Posterior vena cava (tissue), 2 donors: ENCODE measurements around the gene KLF1. TPM values are rescaled to one million over a fixed set of nuclear protein-coding genes. Genes with fewer than 3 reads are reported as not detected.
A peak's percentile ranks its signal among the peaks of the same experiment; 100 is the strongest.
"Not testable (repeated sequence)": the region's sequence is repeated elsewhere in the genome, so short reads cannot be mapped to it uniquely, and the experiment has no call there.

Experiments
- DNase-seq: peaks from one replicate; pipeline ENCODE4 v3.0.0-alpha.2; 2020; ENCODE audit warnings: low spot score
- intact Hi-C, 2 donors: fragments of 100-400 bp; cut with DNase I; formaldehyde crosslinking; loops; one replicate each; pipeline versions ENCODE4 v1.14.1 to v1.14.2; 2022 to 2023
- long read RNA-seq, 2 donors: library from polyadenylated mRNA; unstranded; transcript quantifications; one replicate each; pipeline ENCODE4 v2.0.0, GENCODE V29; 2020 to 2021
- total RNA-seq, 2 donors: library from RNA; stranded (reverse); fragmentation: NEBNext Ultra II Directional; extraction: Animal tissue kit (Norgen Biotek cat#: 25700); gene quantifications; one replicate each; pipeline ENCODE4 v1.2.1, GENCODE V29; 2021
- donor health status: DM: yes; HTN: yes; CAD: no.
- donor health status: DM: yes; HTN: yes; CAD: no.

Gene KLF1
- under 1 TPM in 1 of 2 donors, not detected in 1; 0.33 TPM for total RNA-seq
- long read RNA-seq, donor 1: 0 reads
- long read RNA-seq, donor 2, partial matches to known transcripts: 0 of 3 reads
- long read RNA-seq, donor 2, other reads (novel, unspliced or antisense): 0 of 3 reads

- DNase-seq: no peak
- intact Hi-C loops: no loop called here
These were observed at the start of gene KLF1 for GRCh38 chr19:12886969-12887747. TSS of gene KLF1 (minus strand) at chr19:12887201. CDS start at chr19:12887140, 61 bp downstream.

- no peak for DNase-seq
- intact Hi-C loops: no loop called here
These were observed 49.6 kb upstream of the KLF1 start for GRCh38 chr19:12936582-12936981.

- no peak for DNase-seq
- intact Hi-C loops: no loop called here
These were observed 48.1 kb upstream of the KLF1 start for GRCh38 chr19:12935071-12935470.

- intact Hi-C loops: no loop called here
- peak; percentile 97 for DNase-seq
These were observed 46.5 kb upstream of the KLF1 start, which contains the start of gene FARSA for GRCh38 chr19:12933287-12934072. TSS of gene FARSA (minus strand) at chr19:12933711. CDS start at chr19:12933696, 15 bp downstream.

- no peak for DNase-seq
- intact Hi-C loops: loop anchor here in 1 of 2 donors (1.0 kb wide), 1 partner anchor 43 kb away; no protein-coding TSS in a partner anchor
These were observed 45.6 kb upstream of the KLF1 start for GRCh38 chr19:12932392-12933286.

- intact Hi-C loops: no loop called here
- no peak for DNase-seq
These were observed 43.1 kb upstream of the KLF1 start for GRCh38 chr19:12930002-12930645.

- no peak for DNase-seq
- intact Hi-C loops: no loop called here
These were observed 37.8 kb upstream of the KLF1 start for GRCh38 chr19:12924621-12925310.

GRCh38 chr19:12922959-12923358 lies 36.0 kb upstream of the KLF1 start:
- intact Hi-C loops: no loop called here
- DNase-seq: no peak

- intact Hi-C loops: no loop called here
- DNase-seq: no peak
These were observed 34.0 kb upstream of the KLF1 start for GRCh38 chr19:12921047-12921446.

- DNase-seq: no peak
- intact Hi-C loops: no loop called here
These were observed 31.3 kb upstream of the KLF1 start for GRCh38 chr19:12918253-12918652.

GRCh38 chr19:12915860-12916259 lies 28.9 kb upstream of the KLF1 start:
- DNase-seq, intact Hi-C loops: not testable (repeated sequence)

GRCh38 chr19:12913851-12914690 lies 27.1 kb upstream of the KLF1 start:
- DNase-seq: no peak
- intact Hi-C loops: no loop called here

GRCh38 chr19:12913011-12913561 lies 26.1 kb upstream of the KLF1 start:
- peak; percentile 92 for DNase-seq
- intact Hi-C loops: no loop called here

GRCh38 chr19:12912571-12912970 lies 25.6 kb upstream of the KLF1 start:
- intact Hi-C loops: no loop called here
- no peak for DNase-seq

- DNase-seq: no peak
- intact Hi-C loops: no loop called here
These were observed 20.2 kb upstream of the KLF1 start for GRCh38 chr19:12907166-12907565.

- DNase-seq: no peak
- intact Hi-C loops: loop anchor here in 1 of 2 donors (5.0 kb wide), 1 partner anchor 518 kb away; no protein-coding TSS in a partner anchor
These were observed 13.0 kb upstream of the KLF1 start for GRCh38 chr19:12899891-12900518.
